Mammary epithelial cell (primary cell): ENCODE results near the gene MRPL18.

Experiments
- EZH2 ChIP-seq: IDR thresholded peaks from 2 replicates; pipeline ENCODE4 v1.6.1; 2012; ENCODE audit warnings: low read length, inconsistent platforms, borderline replicate concordance
- TF ChIP-seq, protein P1 (sequence below), 2 donors: IDR thresholded peaks in 1 of 2; conservative IDR thresholded peaks in 1 of 2; 2 replicates each; pipeline ENCODE4 v1.5.1; 2011 to 2012; ENCODE audit warnings: inconsistent platforms in 2 of 2, low read length in 2 of 2, mild to moderate bottlenecking in 2 of 2, control low read depth in 1 of 2, low read depth in 1 of 2; ENCODE audit not compliant: insufficient read depth in 1 of 2; ENCODE audit errors: extremely low read depth in 1 of 2

GRCh38 chr6:159772196-159772595 is 18.1 kb upstream of the MRPL18 start:
- TF ChIP-seq, protein P1, sequence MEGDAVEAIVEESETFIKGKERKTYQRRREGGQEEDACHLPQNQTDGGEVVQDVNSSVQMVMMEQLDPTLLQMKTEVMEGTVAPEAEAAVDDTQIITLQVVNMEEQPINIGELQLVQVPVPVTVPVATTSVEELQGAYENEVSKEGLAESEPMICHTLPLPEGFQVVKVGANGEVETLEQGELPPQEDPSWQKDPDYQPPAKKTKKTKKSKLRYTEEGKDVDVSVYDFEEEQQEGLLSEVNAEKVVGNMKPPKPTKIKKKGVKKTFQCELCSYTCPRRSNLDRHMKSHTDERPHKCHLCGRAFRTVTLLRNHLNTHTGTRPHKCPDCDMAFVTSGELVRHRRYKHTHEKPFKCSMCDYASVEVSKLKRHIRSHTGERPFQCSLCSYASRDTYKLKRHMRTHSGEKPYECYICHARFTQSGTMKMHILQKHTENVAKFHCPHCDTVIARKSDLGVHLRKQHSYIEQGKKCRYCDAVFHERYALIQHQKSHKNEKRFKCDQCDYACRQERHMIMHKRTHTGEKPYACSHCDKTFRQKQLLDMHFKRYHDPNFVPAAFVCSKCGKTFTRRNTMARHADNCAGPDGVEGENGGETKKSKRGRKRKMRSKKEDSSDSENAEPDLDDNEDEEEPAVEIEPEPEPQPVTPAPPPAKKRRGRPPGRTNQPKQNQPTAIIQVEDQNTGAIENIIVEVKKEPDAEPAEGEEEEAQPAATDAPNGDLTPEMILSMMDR (conservative IDR thresholded peaks at IDR 0.05 in 1 of 2, IDR thresholded peaks at IDR 0.05 in 1 of 2; ENCODE audit: extremely low read depth in 1 of 2, insufficient read depth in 1 of 2, low read depth in 1 of 2, low read length in 2 of 2), result no peak
- TF ChIP-seq EZH2, result no peak
